ENCODE data around the gene PBRM1.

DNA sequence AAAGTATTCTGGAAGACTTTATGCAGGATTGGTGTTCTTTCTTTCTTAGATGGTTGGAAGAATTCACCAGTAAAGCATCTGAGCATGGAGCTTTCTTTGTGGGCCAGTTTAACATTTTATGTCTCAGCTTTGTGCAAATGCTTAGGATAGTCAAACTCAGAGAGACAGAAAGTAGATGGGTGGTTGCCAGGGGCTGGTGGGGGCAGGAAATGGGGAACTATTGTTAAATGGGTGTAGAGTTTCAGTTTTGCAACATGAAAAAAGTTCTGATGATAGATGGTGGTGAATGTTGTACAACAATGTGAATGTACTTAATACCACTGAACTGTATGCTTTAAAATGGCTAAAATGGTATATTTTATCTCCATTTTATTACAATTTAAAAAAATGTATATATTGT is 45.0 kb upstream of the PBRM1 start:
- TF ChIP-seq, protein P1, sequence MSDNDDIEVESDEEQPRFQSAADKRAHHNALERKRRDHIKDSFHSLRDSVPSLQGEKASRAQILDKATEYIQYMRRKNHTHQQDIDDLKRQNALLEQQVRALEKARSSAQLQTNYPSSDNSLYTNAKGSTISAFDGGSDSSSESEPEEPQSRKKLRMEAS (IDR thresholded peaks at IDR 0.05): no peak
- no peak for TF ChIP-seq SIN3A (IDR thresholded peaks at IDR 0.05; ENCODE audit: low read depth)
- TF ChIP-seq EZH2phosphoT487 (IDR thresholded peaks at IDR 0.05; ENCODE audit: borderline replicate concordance): no peak
- TF ChIP-seq POLR2A (IDR thresholded peaks at IDR 0.05; ENCODE audit: borderline replicate concordance, extremely low read depth, insufficient read depth, insufficient read length): no peak
- TF ChIP-seq ZNF274 (IDR thresholded peaks at IDR 0.05; ENCODE audit: low read depth, low read length): no peak
- TF ChIP-seq CEBPB (IDR thresholded peaks at IDR 0.05; ENCODE audit: low read depth): no peak
- TF ChIP-seq POLR2AphosphoS5 (IDR thresholded peaks at IDR 0.05; ENCODE audit: low read depth, low read length): no peak
- TF ChIP-seq, protein P2, sequence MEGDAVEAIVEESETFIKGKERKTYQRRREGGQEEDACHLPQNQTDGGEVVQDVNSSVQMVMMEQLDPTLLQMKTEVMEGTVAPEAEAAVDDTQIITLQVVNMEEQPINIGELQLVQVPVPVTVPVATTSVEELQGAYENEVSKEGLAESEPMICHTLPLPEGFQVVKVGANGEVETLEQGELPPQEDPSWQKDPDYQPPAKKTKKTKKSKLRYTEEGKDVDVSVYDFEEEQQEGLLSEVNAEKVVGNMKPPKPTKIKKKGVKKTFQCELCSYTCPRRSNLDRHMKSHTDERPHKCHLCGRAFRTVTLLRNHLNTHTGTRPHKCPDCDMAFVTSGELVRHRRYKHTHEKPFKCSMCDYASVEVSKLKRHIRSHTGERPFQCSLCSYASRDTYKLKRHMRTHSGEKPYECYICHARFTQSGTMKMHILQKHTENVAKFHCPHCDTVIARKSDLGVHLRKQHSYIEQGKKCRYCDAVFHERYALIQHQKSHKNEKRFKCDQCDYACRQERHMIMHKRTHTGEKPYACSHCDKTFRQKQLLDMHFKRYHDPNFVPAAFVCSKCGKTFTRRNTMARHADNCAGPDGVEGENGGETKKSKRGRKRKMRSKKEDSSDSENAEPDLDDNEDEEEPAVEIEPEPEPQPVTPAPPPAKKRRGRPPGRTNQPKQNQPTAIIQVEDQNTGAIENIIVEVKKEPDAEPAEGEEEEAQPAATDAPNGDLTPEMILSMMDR (IDR thresholded peaks at IDR 0.05 in 2 of 3, conservative IDR thresholded peaks at IDR 0.05 in 1 of 3; ENCODE audit: borderline replicate concordance in 1 of 3, insufficient read depth in 1 of 3, low read depth in 2 of 3, low read length in 2 of 3): no peak
- TF ChIP-seq JUND (IDR thresholded peaks at IDR 0.05): no peak
- TF ChIP-seq EGR1 (IDR thresholded peaks at IDR 0.05; ENCODE audit: low read depth): no peak
- TF ChIP-seq EZH2 (IDR thresholded peaks at IDR 0.05): no peak
- TF ChIP-seq, protein P3, sequence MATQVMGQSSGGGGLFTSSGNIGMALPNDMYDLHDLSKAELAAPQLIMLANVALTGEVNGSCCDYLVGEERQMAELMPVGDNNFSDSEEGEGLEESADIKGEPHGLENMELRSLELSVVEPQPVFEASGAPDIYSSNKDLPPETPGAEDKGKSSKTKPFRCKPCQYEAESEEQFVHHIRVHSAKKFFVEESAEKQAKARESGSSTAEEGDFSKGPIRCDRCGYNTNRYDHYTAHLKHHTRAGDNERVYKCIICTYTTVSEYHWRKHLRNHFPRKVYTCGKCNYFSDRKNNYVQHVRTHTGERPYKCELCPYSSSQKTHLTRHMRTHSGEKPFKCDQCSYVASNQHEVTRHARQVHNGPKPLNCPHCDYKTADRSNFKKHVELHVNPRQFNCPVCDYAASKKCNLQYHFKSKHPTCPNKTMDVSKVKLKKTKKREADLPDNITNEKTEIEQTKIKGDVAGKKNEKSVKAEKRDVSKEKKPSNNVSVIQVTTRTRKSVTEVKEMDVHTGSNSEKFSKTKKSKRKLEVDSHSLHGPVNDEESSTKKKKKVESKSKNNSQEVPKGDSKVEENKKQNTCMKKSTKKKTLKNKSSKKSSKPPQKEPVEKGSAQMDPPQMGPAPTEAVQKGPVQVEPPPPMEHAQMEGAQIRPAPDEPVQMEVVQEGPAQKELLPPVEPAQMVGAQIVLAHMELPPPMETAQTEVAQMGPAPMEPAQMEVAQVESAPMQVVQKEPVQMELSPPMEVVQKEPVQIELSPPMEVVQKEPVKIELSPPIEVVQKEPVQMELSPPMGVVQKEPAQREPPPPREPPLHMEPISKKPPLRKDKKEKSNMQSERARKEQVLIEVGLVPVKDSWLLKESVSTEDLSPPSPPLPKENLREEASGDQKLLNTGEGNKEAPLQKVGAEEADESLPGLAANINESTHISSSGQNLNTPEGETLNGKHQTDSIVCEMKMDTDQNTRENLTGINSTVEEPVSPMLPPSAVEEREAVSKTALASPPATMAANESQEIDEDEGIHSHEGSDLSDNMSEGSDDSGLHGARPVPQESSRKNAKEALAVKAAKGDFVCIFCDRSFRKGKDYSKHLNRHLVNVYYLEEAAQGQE (IDR thresholded peaks at IDR 0.05; ENCODE audit: low read depth): no peak
- TF ChIP-seq RAD21 (IDR thresholded peaks at IDR 0.05; ENCODE audit: low read depth): no peak

Data from HCT116 (cell line).